ENCODE results near the gene TIMM44.

DNA sequence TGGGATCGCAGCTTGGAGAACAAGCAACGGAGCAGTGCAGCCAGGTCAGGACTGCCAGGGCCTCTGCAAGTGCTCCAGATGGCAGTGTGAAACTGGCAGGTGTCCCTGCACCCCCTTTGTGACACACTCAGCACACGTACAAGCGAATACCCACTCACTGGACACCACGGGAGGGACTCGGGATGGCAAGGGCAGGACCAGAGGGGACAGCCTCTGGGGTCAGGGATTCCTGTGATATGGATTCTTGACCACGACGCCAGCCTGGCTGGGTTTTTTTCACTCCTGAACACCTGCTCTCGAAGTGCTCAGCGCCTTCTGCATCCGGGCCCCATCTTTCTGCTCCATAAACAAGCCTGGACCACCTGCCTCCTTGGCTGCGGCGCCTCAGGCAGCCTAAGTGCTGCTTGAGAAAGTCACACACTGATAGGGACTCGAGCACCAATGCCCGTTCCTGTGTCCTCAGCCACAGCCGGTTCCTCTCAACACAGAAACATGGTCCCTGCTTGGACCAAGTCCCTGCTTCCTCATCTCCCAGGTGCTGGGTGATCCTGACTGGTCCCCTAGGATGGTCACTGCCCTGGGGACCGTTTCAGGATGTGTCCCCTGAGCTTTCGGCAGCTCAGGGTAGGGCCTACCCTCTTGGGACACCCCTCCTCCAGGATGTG is 40.0 kb upstream of the TIMM44 start:
- TF ChIP-seq, protein P1, sequence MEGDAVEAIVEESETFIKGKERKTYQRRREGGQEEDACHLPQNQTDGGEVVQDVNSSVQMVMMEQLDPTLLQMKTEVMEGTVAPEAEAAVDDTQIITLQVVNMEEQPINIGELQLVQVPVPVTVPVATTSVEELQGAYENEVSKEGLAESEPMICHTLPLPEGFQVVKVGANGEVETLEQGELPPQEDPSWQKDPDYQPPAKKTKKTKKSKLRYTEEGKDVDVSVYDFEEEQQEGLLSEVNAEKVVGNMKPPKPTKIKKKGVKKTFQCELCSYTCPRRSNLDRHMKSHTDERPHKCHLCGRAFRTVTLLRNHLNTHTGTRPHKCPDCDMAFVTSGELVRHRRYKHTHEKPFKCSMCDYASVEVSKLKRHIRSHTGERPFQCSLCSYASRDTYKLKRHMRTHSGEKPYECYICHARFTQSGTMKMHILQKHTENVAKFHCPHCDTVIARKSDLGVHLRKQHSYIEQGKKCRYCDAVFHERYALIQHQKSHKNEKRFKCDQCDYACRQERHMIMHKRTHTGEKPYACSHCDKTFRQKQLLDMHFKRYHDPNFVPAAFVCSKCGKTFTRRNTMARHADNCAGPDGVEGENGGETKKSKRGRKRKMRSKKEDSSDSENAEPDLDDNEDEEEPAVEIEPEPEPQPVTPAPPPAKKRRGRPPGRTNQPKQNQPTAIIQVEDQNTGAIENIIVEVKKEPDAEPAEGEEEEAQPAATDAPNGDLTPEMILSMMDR (IDR thresholded peaks at IDR 0.05), result no peak
- no peak for TF ChIP-seq POLR2A (IDR thresholded peaks at IDR 0.05)
